ENCODE measurements around the gene DPF3. TPM values are rescaled to one million over a fixed set of nuclear protein-coding genes. Genes with fewer than 3 reads are reported as not detected.

Gene DPF3
- total and polyA plus RNA-seq, 2 donors from 2014 or later, result 2.3 to 2.8 TPM

DNA sequence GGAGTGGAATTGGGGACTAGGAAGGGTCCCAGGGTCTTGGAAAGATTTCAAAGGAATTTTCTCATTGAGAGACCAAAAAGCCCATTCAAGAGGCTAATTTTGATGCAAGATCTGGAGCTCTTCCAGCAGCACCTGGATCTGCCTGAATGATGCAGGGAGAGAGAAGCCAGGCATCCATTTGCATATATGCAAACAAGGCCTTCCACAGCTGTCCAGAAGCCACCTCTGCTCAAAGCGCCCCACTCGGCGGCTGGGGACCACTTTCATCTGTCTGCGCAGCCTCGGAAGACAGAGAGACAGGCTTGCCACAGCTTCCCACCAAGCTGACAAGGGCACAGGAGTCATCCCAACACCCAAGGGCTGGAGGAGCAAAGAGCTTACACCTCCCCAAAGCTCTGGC lies 295.6 kb downstream of the DPF3 start:
- Histone ChIP-seq H3K4me3 (ENCODE audit: low read length in 3 of 3) (no peak overlapping the region), H3K9ac (ENCODE audit: low read length in 3 of 3) (no peak overlapping the region), H3K9me3 (ENCODE audit: control insufficient read depth in 2 of 3, insufficient read depth in 1 of 3, low read length in 3 of 3) (no peaks in the 10 kb centered on the region), H3K36me3 (ENCODE audit: control insufficient read depth in 2 of 3, insufficient read depth in 3 of 3, low read length in 3 of 3) (no peaks in the 10 kb centered on the region), H3K27ac (ENCODE audit: low read depth in 2 of 2, low read length in 2 of 2) (no peak overlapping the region), H3K4me1 (ENCODE audit: control insufficient read depth in 2 of 3, insufficient read depth in 2 of 3, low read depth in 1 of 3, low read length in 3 of 3) (no peaks in the 10 kb centered on the region), H3K27me3 (ENCODE audit: control insufficient read depth, insufficient read depth, low read length) (no peaks in the 10 kb centered on the region)
- intact Hi-C loops (cut with DNase I), result no loop called here
- FAIRE-seq, result no peak
- TF ChIP-seq, protein P1, sequence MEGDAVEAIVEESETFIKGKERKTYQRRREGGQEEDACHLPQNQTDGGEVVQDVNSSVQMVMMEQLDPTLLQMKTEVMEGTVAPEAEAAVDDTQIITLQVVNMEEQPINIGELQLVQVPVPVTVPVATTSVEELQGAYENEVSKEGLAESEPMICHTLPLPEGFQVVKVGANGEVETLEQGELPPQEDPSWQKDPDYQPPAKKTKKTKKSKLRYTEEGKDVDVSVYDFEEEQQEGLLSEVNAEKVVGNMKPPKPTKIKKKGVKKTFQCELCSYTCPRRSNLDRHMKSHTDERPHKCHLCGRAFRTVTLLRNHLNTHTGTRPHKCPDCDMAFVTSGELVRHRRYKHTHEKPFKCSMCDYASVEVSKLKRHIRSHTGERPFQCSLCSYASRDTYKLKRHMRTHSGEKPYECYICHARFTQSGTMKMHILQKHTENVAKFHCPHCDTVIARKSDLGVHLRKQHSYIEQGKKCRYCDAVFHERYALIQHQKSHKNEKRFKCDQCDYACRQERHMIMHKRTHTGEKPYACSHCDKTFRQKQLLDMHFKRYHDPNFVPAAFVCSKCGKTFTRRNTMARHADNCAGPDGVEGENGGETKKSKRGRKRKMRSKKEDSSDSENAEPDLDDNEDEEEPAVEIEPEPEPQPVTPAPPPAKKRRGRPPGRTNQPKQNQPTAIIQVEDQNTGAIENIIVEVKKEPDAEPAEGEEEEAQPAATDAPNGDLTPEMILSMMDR (IDR thresholded peaks at IDR 0.05; ENCODE audit: borderline replicate concordance, extremely low read depth, insufficient read depth), result no peak
- no peak for DNase-seq

DNA sequence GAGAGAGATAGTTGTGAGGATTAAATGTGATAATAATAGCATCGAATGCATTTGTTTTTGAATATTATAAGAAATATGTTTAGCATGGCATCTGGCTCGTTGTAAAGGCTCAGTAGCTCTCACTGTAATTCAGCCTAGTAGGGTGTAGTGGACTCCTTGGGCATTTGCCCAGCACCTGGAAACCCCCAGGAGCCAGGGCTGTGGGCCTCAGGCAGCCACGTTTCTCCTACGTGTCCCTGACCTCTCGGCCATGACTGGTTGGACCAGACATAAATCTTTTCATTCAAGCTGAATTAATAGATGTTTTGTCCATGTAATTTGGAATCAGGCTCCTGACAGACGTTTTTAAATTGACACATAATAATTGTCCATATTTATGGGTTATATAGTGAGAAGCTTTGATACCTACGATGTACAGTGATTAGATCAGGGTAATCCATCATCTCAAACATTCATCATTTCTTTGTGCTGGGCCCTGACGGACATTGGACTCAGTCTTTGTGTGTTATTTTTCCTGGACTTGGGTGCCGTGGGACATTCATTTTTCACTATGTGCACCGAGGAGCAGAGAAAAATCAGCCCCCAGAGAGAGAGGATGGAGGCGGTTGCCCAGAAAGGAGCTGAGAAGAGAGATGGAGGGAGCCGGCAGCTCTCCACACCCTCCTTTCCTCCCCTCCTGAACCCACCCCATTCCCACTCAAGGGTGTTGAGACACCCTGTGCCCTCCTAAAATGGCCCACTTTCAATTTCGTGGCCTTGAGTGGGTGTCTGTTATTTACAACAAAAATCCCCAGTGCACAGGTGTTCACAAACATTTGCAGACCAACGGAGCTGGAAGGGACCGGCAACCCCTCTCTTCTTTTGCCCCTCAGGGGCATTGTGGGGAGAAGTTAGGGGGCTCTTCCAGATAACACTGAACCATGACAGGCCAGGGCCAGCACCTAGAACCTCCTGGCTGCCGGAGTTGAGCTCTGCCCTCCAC lies 296.4 kb downstream of the DPF3 start:
- TF ChIP-seq, protein P1 (IDR thresholded peaks at IDR 0.05; ENCODE audit: borderline replicate concordance, extremely low read depth, insufficient read depth), result no peak
- FAIRE-seq (no peak), DNase-seq (no peak)
- no peaks in the 10 kb centered on the region for H3K4me1 ChIP-seq (ENCODE audit: control insufficient read depth in 2 of 3, insufficient read depth in 2 of 3, low read depth in 1 of 3, low read length in 3 of 3)
- intact Hi-C loops (cut with DNase I), result no loop called here
- no peaks in the 10 kb centered on the region for H3K36me3 ChIP-seq (ENCODE audit: control insufficient read depth in 2 of 3, insufficient read depth in 3 of 3, low read length in 3 of 3)
- no peaks in the 10 kb centered on the region for H3K27me3 ChIP-seq (ENCODE audit: control insufficient read depth, insufficient read depth, low read length)
- no peak overlapping the region for H3K27ac ChIP-seq (ENCODE audit: low read depth in 2 of 2, low read length in 2 of 2)
- no peak overlapping the region for H3K4me3 ChIP-seq (ENCODE audit: low read length in 3 of 3)
- no peaks in the 10 kb centered on the region for H3K9me3 ChIP-seq (ENCODE audit: control insufficient read depth in 2 of 3, insufficient read depth in 1 of 3, low read length in 3 of 3)
- H3K9ac ChIP-seq (ENCODE audit: low read length in 3 of 3), result no peak overlapping the region

DNA sequence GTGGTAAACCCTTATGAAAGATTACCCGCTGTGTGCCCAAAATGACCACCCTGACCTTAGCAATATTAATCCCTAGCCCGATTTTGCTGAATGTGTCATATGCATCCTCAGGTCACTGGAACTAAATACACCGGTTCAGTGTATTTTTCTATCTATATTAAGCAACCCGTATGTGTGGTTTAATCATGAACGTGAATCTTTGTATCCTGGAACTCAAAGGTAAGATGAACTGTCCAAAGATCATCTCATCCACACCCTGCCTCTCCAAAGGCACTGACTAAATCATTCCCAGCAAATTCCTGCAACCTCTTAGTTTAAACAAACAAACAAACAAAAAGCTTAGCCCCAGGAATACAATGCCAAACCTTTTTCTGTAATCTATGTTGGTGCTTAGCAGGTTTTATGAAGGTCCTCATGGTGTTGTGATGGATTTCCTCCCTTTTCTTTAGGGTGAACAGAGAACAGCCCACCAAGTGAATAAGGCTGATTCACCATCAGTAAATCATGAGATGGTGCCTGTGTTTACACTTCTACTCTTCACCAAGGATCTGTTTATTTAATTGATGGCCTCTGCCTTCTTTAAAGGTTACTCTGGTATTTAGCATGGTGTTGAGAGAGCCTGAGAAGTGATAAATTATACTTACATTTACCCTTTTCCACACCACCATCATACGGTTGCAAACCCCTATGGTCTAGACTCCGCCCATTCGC lies 298.6 kb downstream of the DPF3 start:
- no peaks in the 10 kb centered on the region for H3K9me3 ChIP-seq (ENCODE audit: control insufficient read depth in 2 of 3, insufficient read depth in 1 of 3, low read length in 3 of 3)
- no peak overlapping the region for H3K9ac ChIP-seq (ENCODE audit: low read length in 3 of 3)
- no peaks in the 10 kb centered on the region for H3K27me3 ChIP-seq (ENCODE audit: control insufficient read depth, insufficient read depth, low read length)
- no peaks in the 10 kb centered on the region for H3K4me1 ChIP-seq (ENCODE audit: control insufficient read depth in 2 of 3, insufficient read depth in 2 of 3, low read depth in 1 of 3, low read length in 3 of 3)
- no peak overlapping the region for H3K4me3 ChIP-seq (ENCODE audit: low read length in 3 of 3)
- H3K27ac ChIP-seq (ENCODE audit: low read depth in 2 of 2, low read length in 2 of 2), result no peak overlapping the region
- no peak for DNase-seq
- TF ChIP-seq, protein P1 (IDR thresholded peaks at IDR 0.05; ENCODE audit: borderline replicate concordance, extremely low read depth, insufficient read depth), result no peak
- intact Hi-C loops (cut with DNase I), result no loop called here
- H3K36me3 ChIP-seq (ENCODE audit: control insufficient read depth in 2 of 3, insufficient read depth in 3 of 3, low read length in 3 of 3), result no peaks in the 10 kb centered on the region
- FAIRE-seq, result no peak
